ENCODE results near the gene KIF20A. TPM values are rescaled to one million over a fixed set of nuclear protein-coding genes. Genes with fewer than 3 reads are reported as not detected.

The KIF20A gene
- total RNA-seq, 1 experiment from 2014 or later: 67.1 TPM

GRCh38 chr5:138129347-138129746 is 49.6 kb upstream of the KIF20A start:
- WGBS (ENCODE audit: extremely low coverage, insufficient read length, low lambda C conversion rate): no CpG with 5 or more reads among the region's 6 CpGs
- H2BK5ac ChIP-seq (ENCODE audit: insufficient read length, low read length): no peak overlapping the region
- H3T11ph ChIP-seq (ENCODE audit: low read length): no peak overlapping the region
- no peak overlapping the region for H4K5ac ChIP-seq (ENCODE audit: insufficient read length, low read depth, low read length)
- H2BK15ac ChIP-seq (ENCODE audit: low read depth, low read length): no peak overlapping the region
- DNase-seq: no peak
- no peaks in the 10 kb centered on the region for H3K27me3 ChIP-seq (ENCODE audit: insufficient read depth, low read length)
- no peak overlapping the region for H3K4me3 Mint-ChIP-seq
- H3K4ac ChIP-seq (ENCODE audit: low read depth, low read length): no peak overlapping the region
- no peak overlapping the region for H3K4me2 ChIP-seq (ENCODE audit: insufficient read depth, insufficient read length, low read length)
- H3K79me2 ChIP-seq (ENCODE audit: insufficient read depth, low read length): no peaks in the 10 kb centered on the region
- no peaks in the 10 kb centered on the region for H3K9me3 ChIP-seq (ENCODE audit: control insufficient read depth, low read depth, low read length)
- H3K14ac ChIP-seq (ENCODE audit: insufficient read depth, low read length): no peak overlapping the region
- no peaks in the 10 kb centered on the region for H4K20me1 ChIP-seq (ENCODE audit: control insufficient read depth, insufficient read depth, insufficient read length)
- no peak overlapping the region for H3K9ac ChIP-seq (ENCODE audit: extremely low read depth, insufficient read length, low read length)
- no peak overlapping the region for H4K8ac ChIP-seq (replicated peaks; ENCODE audit: insufficient read length, low read depth, low read length)
- H2BK120ac ChIP-seq (ENCODE audit: low read depth, low read length, poor library complexity, severe bottlenecking): no peak overlapping the region
- peaks cover 8% of the 10 kb centered on the region; the same call in 1 of the 2 replicates for H3K27me3 Mint-ChIP-seq (ENCODE audit: low read depth)
- TF ChIP-seq CTCF (conservative IDR thresholded peaks at IDR 0.05): no peak
- H3K56ac ChIP-seq (ENCODE audit: insufficient read length, low read depth, low read length): no peak overlapping the region
- no peaks in the 10 kb centered on the region; a peak in 1 of 5 replicates for H3K9me3 Mint-ChIP-seq
- H3K27ac ChIP-seq (ENCODE audit: insufficient read length, low read depth, low read length): no peak overlapping the region
- H2BK12ac ChIP-seq (ENCODE audit: insufficient read length, low read depth, low read length): no peak overlapping the region
- no peak overlapping the region for H2BK20ac ChIP-seq (ENCODE audit: low read depth, low read length, poor library complexity, severe bottlenecking)
- H4K91ac ChIP-seq (ENCODE audit: insufficient read length, low read depth, low read length): no peak overlapping the region
- no peak overlapping the region for H3K27ac Mint-ChIP-seq
- no peak overlapping the region for H3K18ac ChIP-seq (ENCODE audit: insufficient read length, low read depth, low read length)
- H2AFZ ChIP-seq (ENCODE audit: low read length): no peak overlapping the region
- no peaks in the 10 kb centered on the region for H3K36me3 Mint-ChIP-seq (ENCODE audit: insufficient read depth in 1 of 3, low read depth in 3 of 3)
- H3K23me2 ChIP-seq (ENCODE audit: insufficient read length, low read depth, low read length, poor library complexity, severe bottlenecking): no peaks in the 10 kb centered on the region
- no peaks in the 10 kb centered on the region for H3K4me1 ChIP-seq (ENCODE audit: insufficient read depth, low read length)
- no peak overlapping the region for H2AK5ac ChIP-seq (ENCODE audit: insufficient read length, low read length)
- H3K79me1 ChIP-seq (ENCODE audit: insufficient read depth, low read depth, low read length, poor library complexity, severe bottlenecking): no peaks in the 10 kb centered on the region
- H3K23ac ChIP-seq (ENCODE audit: insufficient read length, low read depth, low read length): no peak overlapping the region
- H3K4me1 Mint-ChIP-seq: peaks cover 2% of the 10 kb centered on the region in 2 experiments; a peak in 3 of 4 replicates

Data from H9 (cell line).